K562 (cell line): ENCODE data around the gene LRRC43. TPM values are rescaled to one million over a fixed set of nuclear protein-coding genes. Genes with fewer than 3 reads are reported as not detected.

ENCODE experiments used
- ASH1L ChIP-seq: fragments of 450-650 bp; IDR thresholded peaks from 2 replicates; pipeline ENCODE4 v1.6.1; 2018; ENCODE audit warnings: borderline replicate concordance, mild to moderate bottlenecking, low read depth; ENCODE audit not compliant: partially characterized antibody
- BCOR ChIP-seq: fragments of 450-650 bp; IDR thresholded peaks from 2 replicates; pipeline ENCODE4 v1.6.1; 2016
- CBFB ChIP-seq: sonication (generic); formaldehyde crosslinking; IDR thresholded peaks from 2 replicates; pipeline ENCODE4 v1.4.0; 2020; ENCODE audit warnings: mild to moderate bottlenecking, missing genetic modification reagents
- CREM ChIP-seq: IDR thresholded peaks from 2 replicates; pipeline ENCODE4 v1.6.1; 2014; ENCODE audit warnings: antibody characterized with exemption, low read depth
- DPF2 ChIP-seq: fragments of 450-650 bp; IDR thresholded peaks from 2 replicates; pipeline ENCODE4 v1.6.1; 2016
- FOXA3 ChIP-seq, 2 experiments: fragments of 450-650 bp in 1 of 2; sonication (generic) in 1 of 2; formaldehyde crosslinking; IDR thresholded peaks in 1 of 2; conservative IDR thresholded peaks in 1 of 2; 2 replicates each; pipeline versions ENCODE4 v1.4.0 to v1.8.0; 2020 to 2022; ENCODE audit warnings: mild to moderate bottlenecking in 2 of 2, missing genetic modification reagents in 1 of 2
- GTF2A2 ChIP-seq: IDR thresholded peaks from 2 replicates; pipeline ENCODE4 v1.6.1; 2016; ENCODE audit warnings: mild to moderate bottlenecking, missing genetic modification characterization, missing compliant biosample characterization
- GTF2E2 ChIP-seq: fragments of 200-800 bp; sonication (Bioruptor generic); IDR thresholded peaks from 2 replicates; pipeline ENCODE4 v1.6.1; 2016; ENCODE audit warnings: missing genetic modification characterization, missing compliant biosample characterization
- HMG20A ChIP-seq: fragments of 450-650 bp; formaldehyde crosslinking; conservative IDR thresholded peaks from 2 replicates; pipeline ENCODE4 v1.4.0; 2020; ENCODE audit warnings: mild to moderate bottlenecking, mixed read lengths
- HNRNPLL ChIP-seq: fragments of 200-400 bp; formaldehyde crosslinking; IDR thresholded peaks from 2 replicates; pipeline ENCODE4 v1.6.1; 2017; ENCODE audit warnings: low read length, low read depth, mild to moderate bottlenecking; ENCODE audit not compliant: poor library complexity, severe bottlenecking
- LCOR ChIP-seq: sonication (generic); formaldehyde crosslinking; IDR thresholded peaks from 2 replicates; pipeline ENCODE4 v1.8.0; 2022; ENCODE audit warnings: mild to moderate bottlenecking, missing genetic modification reagents
- NELFE ChIP-seq: IDR thresholded peaks from 2 replicates; pipeline ENCODE4 v1.6.1; 2011; ENCODE audit warnings: mild to moderate bottlenecking; ENCODE audit not compliant: insufficient read depth, insufficient read length
- NR0B1 ChIP-seq: fragments of 450-650 bp; IDR thresholded peaks from one replicate; pipeline ENCODE4 v1.6.1; 2018; ENCODE audit warnings: mild to moderate bottlenecking, moderate library complexity; ENCODE audit not compliant: partially characterized antibody
- RAD21 ChIP-seq, 2 experiments: fragments of 250-450 bp in 1 of 2; fragments of 450-650 bp in 1 of 2; sonication (Bioruptor Pico) in 1 of 2; formaldehyde crosslinking in 1 of 2; IDR thresholded peaks in 1 of 2; conservative IDR thresholded peaks in 1 of 2; 2 replicates each; pipeline versions ENCODE4 v1.4.0 to v1.8.0; 2020 to 2022; ENCODE audit warnings: mild to moderate bottlenecking in 2 of 2, moderate library complexity in 1 of 2
- RBM17 ChIP-seq: fragments of 200-400 bp; formaldehyde crosslinking; IDR thresholded peaks from 2 replicates; pipeline ENCODE4 v1.6.1; 2017; ENCODE audit warnings: low read depth, mild to moderate bottlenecking, low read length, borderline replicate concordance
- SRF ChIP-seq, 2 experiments: fragments of 250-450, 450-650 bp in 1 of 2; sonication (Bioruptor Pico) in 1 of 2; sonication (generic) in 1 of 2; formaldehyde crosslinking; IDR thresholded peaks; 2 replicates each; pipeline versions ENCODE4 v1.5.0 to v1.5.1; 2020 to 2022; ENCODE audit warnings: mild to moderate bottlenecking in 1 of 2, missing genetic modification reagents in 1 of 2
- TFE3 ChIP-seq: fragments of 450-650 bp; formaldehyde crosslinking; IDR thresholded peaks from 2 replicates; pipeline ENCODE4 v1.4.0; 2020; ENCODE audit warnings: mild to moderate bottlenecking, mixed read lengths
- XRCC4 ChIP-seq: IDR thresholded peaks from one replicate; pipeline ENCODE4 v1.6.1; 2011; ENCODE audit not compliant: insufficient read depth, insufficient read length; ENCODE audit errors: extremely low read depth
- ZBTB43 ChIP-seq: sonication (generic); formaldehyde crosslinking; IDR thresholded peaks from 2 replicates; pipeline ENCODE4 v1.8.0; 2023; ENCODE audit warnings: mild to moderate bottlenecking, missing genetic modification reagents
- ZC3H8 ChIP-seq: fragments of 450-650 bp; IDR thresholded peaks from 2 replicates; pipeline ENCODE4 v1.6.1; 2017
- ZEB2 ChIP-seq: fragments of 450-650 bp; IDR thresholded peaks from 2 replicates; pipeline ENCODE4 v1.6.1; 2016
- ZNF124 ChIP-seq: sonication (generic); formaldehyde crosslinking; IDR thresholded peaks from 2 replicates; pipeline ENCODE4 v1.8.1; 2022; ENCODE audit warnings: missing genetic modification reagents
- ZNF589 ChIP-seq: fragments of 200-800 bp; sonication (Bioruptor generic); IDR thresholded peaks from 2 replicates; pipeline ENCODE4 v1.6.1; 2016; ENCODE audit warnings: low read depth, missing genetic modification characterization, missing compliant biosample characterization
- ZNF785 ChIP-seq: fragments of 250-450 bp; sonication (Bioruptor Pico); IDR thresholded peaks from 2 replicates; pipeline ENCODE4 v1.4.0; 2020; ENCODE audit warnings: mild to moderate bottlenecking
- ZNF830 ChIP-seq: fragments of 250-450 bp; sonication (Bioruptor Pico); IDR thresholded peaks from 2 replicates; pipeline ENCODE4 v1.5.0; 2021; ENCODE audit warnings: mild to moderate bottlenecking
- polyA plus RNA-seq, 8 experiments: library from polyadenylated mRNA; depleted of rRNA in 4 of 8; stranded (reverse) in 5 of 8; unstranded in 3 of 8; fragments of >200 nt; fragmentation: Nextera tagmentation in 2 of 8; fragmentation: Illumina TruSeq in 1 of 8; extraction: Ambion mirVana in 2 of 8; extraction: Trizol in 1 of 8; gene quantifications; 2 replicates each; pipeline versions ENCODE4 v1.2.1 to v1.2.3, GENCODE V29; 2011 to 2014; ENCODE audit warnings: inconsistent platforms in 1 of 8, missing spikeins in 1 of 8
- total RNA-seq, 7 experiments: library from RNA; depleted of rRNA in 6 of 7; stranded (reverse); fragments of >200 nt in 6 of 7; fragmentation: Illumina TruSeq in 2 of 7; extraction: Trizol in 2 of 7; gene quantifications; 2 replicates each; pipeline versions ENCODE4 v1.2.1 to v1.2.3, GENCODE V29; 2011 to 2021; ENCODE audit warnings: low replicate concordance in 1 of 7

The LRRC43 gene
- total and polyA plus RNA-seq, 9 of the 15 experiments (the other 6 are each of a cell fraction or from before 2014, with no cell fraction given): 0.19 TPM; not detected in 8

DNA sequence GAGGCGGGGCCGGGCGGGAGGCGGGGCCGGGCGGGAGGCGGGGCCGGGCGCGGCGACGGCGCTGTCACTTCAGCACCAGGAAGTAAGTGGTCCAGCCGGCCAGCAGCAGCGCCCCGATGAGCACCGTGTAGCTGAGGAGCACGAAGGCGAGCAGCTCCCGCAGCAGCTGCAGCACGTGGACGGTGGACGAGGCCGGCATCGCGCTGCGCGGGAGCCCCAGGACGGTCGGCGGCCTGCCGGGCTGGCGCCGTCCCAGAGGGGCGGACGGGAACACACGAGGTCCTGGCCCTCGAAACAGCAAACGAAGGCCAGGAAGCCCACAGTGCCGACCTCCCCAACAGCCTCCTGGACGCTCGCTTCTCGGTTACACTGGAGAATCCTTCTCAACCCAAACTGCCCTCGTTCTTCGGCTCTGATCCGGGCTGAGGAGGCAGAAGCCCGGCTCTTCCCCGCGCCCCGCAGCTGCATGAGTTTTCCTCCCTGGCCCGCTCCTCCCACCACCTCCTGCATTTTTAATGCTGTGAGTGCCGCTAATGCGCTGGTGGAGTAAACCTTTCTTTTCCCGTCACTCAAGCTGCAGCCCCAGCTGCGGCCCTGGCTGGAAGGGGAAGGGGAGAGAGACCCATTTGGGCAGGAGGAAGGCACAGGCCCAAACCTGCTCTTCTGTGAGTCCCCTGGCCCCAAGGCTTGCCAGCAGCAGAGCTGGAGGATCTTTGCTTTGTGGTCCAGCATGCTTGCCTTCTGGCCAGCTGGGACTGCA, 43.6 kb downstream of the LRRC43 start (continued):
- peak in 1 of 2 experiments; percentile 87; a peak in 2 of 4 replicates for TF ChIP-seq FOXA3 (CRISPR knock-in tag; conservative IDR thresholded peaks at IDR 0.05 in 1 of 2, IDR thresholded peaks at IDR 0.05 in 1 of 2)
- no peak for TF ChIP-seq NR0B1
- no peak for TF ChIP-seq ZNF589 (CRISPR knock-in tag)
- no peak for TF ChIP-seq CBFB (CRISPR knock-in tag)
- TF ChIP-seq ZNF124 (CRISPR knock-in tag): peak; percentile 90
- TF ChIP-seq ASH1L: no peak
- no peak for TF ChIP-seq BCOR
- no peak; the same call in 1 of the 2 replicates for TF ChIP-seq GTF2E2 (tag)
- TF ChIP-seq HNRNPLL: no peak
- no peak for TF ChIP-seq DPF2
- TF ChIP-seq ZBTB43: peak; percentile 75; the same call in 1 of the 2 replicates
- TF ChIP-seq XRCC4: no peak
- no peak for TF ChIP-seq TFE3 (CRISPR knock-in tag)
- no peak for TF ChIP-seq RBM17
- no peak for TF ChIP-seq ZC3H8
- no peak for TF ChIP-seq HMG20A (CRISPR knock-in tag)
- TF ChIP-seq RAD21 (CRISPR knock-in tag; conservative IDR thresholded peaks at IDR 0.05 in 1 of 2, IDR thresholded peaks at IDR 0.05 in 1 of 2): no peak
- no peak for TF ChIP-seq NELFE
- no peak for TF ChIP-seq ZNF785 (CRISPR knock-in tag)
- no peak for TF ChIP-seq ZEB2
- no peak for TF ChIP-seq CREM
- TF ChIP-seq ZNF830 (CRISPR knock-in tag): no peak
- TF ChIP-seq GTF2A2 (tag): no peak
- peak; percentile 95 for TF ChIP-seq LCOR (CRISPR knock-in tag)
- TF ChIP-seq SRF (CRISPR knock-in tag; IDR thresholded peaks at IDR 0.05): no peak
